RKO (cell line): ENCODE data around the gene HIC1.

ENCODE experiments used
- DNase-seq: peaks from one replicate; pipeline ENCODE4 v3.0.0-alpha.2; 2016; ENCODE audit warnings: low spot score

The HIC1 gene

GRCh38 chr17:2025220-2025621 lies 29.7 kb upstream of the HIC1 start, which contains the start of gene RTN4RL1:
RTN4RL1 (minus strand) TSS chr17:2025334; CDS start chr17:2024865, 469 bp downstream.
- no peak for DNase-seq

GRCh38 chr17:2025622-2026309 lies 29.1 kb upstream of the HIC1 start:
- no peak for DNase-seq

- DNase-seq, result no peak
Measured at GRCh38 chr17:2027528-2028233, 27.2 kb upstream of the HIC1 start.

- DNase-seq, result no peak
Measured at GRCh38 chr17:2028234-2028614, 26.7 kb upstream of the HIC1 start.

- no peak for DNase-seq
Measured at GRCh38 chr17:2028737-2029136, 26.2 kb upstream of the HIC1 start.

GRCh38 chr17:2029911-2030778 lies 24.8 kb upstream of the HIC1 start, which contains the start of gene DPH1:
DPH1 (plus strand) TSS chr17:2030153; CDS start chr17:2030170, 17 bp downstream.
- DNase-seq, result peak; percentile 95

- DNase-seq, result no peak
Measured at GRCh38 chr17:2030779-2031163, 24.1 kb upstream of the HIC1 start.

- DNase-seq, result no peak
Measured at GRCh38 chr17:2033153-2033552, 21.8 kb upstream of the HIC1 start.

- no peak for DNase-seq
Measured at GRCh38 chr17:2034157-2034556, 20.7 kb upstream of the HIC1 start.

GRCh38 chr17:2034806-2035540 lies 19.9 kb upstream of the HIC1 start:
- no peak for DNase-seq

- no peak for DNase-seq
Measured at GRCh38 chr17:2035541-2036488, 19.1 kb upstream of the HIC1 start.

- DNase-seq, result no peak
Measured at GRCh38 chr17:2037155-2037554, 17.7 kb upstream of the HIC1 start.

- no peak for DNase-seq
Measured at GRCh38 chr17:2040219-2040827, 14.6 kb upstream of the HIC1 start.

GRCh38 chr17:2040942-2041560 lies 13.9 kb upstream of the HIC1 start:
- DNase-seq, result no peak

- DNase-seq, result peak; percentile 94
Measured at GRCh38 chr17:2041561-2042389, 13.1 kb upstream of the HIC1 start, which contains the start of gene OVCA2. OVCA2 (plus strand) TSS chr17:2042022; CDS start chr17:2042048, 26 bp downstream.

GRCh38 chr17:2042390-2042847 lies 12.5 kb upstream of the HIC1 start:
- DNase-seq, result peak; percentile 70

- peak; percentile 30 for DNase-seq
Measured at GRCh38 chr17:2042933-2043332, 12.0 kb upstream of the HIC1 start.

GRCh38 chr17:2043785-2044184 lies 11.1 kb upstream of the HIC1 start:
- peak; percentile 59 for DNase-seq
